Activated T-helper 2 cell treated with anti-CD3 and anti-CD28 coated beads, Interferon-gamma antibody, Interleukin-2, Interleukin-4, amounts not matched to agents 10 μg/mL and 5 μg/mL and 100 μg/mL, durations not matched to agents 14 hours and 24 hours and 36 hours (primary cell): Measurements from ENCODE around the gene GDI2. TPM values are rescaled to one million over a fixed set of nuclear protein-coding genes. Genes with fewer than 3 reads are reported as not detected.
"Not testable (repeated sequence)": the region's sequence is repeated elsewhere in the genome, so short reads cannot be mapped to it uniquely, and the experiment has no call there.

ENCODE experiments used
- DNase-seq: peaks from one replicate; pipeline ENCODE4 v3.0.0; 2021; ENCODE audit warnings: low spot score
- H3K27ac Mint-ChIP-seq: one replicate; pipeline ENCODE4 v1.8.0; 2021; ENCODE audit warnings: mixed read lengths
- H3K27me3 Mint-ChIP-seq: one replicate; pipeline ENCODE4 v1.8.0; 2021; ENCODE audit warnings: low read depth, mixed read lengths
- H3K36me3 Mint-ChIP-seq: one replicate; pipeline ENCODE4 v1.8.0; 2021; ENCODE audit warnings: low read depth, mixed read lengths
- H3K4me1 Mint-ChIP-seq: one replicate; pipeline ENCODE4 v1.8.0; 2021; ENCODE audit warnings: low read depth, mixed read lengths
- H3K4me3 Mint-ChIP-seq: one replicate; pipeline ENCODE4 v1.8.0; 2021; ENCODE audit warnings: low read depth, mild to moderate bottlenecking, moderate library complexity, mixed read lengths
- H3K9me3 Mint-ChIP-seq: one replicate; pipeline ENCODE4 v1.8.0; 2021; ENCODE audit warnings: mixed read lengths
- intact Hi-C: fragments of 100-400 bp; cut with micrococcal nuclease; formaldehyde crosslinking; loops from one replicate; pipeline ENCODE4 v1.15.1; 2023
- total RNA-seq: library from RNA; stranded (reverse); gene quantifications from 2 replicates; pipeline ENCODE4 v1.2.3, GENCODE V29; 2022

GDI2 gene
- total RNA-seq, 1 donor from 2014 or later, result 302 TPM

DNA sequence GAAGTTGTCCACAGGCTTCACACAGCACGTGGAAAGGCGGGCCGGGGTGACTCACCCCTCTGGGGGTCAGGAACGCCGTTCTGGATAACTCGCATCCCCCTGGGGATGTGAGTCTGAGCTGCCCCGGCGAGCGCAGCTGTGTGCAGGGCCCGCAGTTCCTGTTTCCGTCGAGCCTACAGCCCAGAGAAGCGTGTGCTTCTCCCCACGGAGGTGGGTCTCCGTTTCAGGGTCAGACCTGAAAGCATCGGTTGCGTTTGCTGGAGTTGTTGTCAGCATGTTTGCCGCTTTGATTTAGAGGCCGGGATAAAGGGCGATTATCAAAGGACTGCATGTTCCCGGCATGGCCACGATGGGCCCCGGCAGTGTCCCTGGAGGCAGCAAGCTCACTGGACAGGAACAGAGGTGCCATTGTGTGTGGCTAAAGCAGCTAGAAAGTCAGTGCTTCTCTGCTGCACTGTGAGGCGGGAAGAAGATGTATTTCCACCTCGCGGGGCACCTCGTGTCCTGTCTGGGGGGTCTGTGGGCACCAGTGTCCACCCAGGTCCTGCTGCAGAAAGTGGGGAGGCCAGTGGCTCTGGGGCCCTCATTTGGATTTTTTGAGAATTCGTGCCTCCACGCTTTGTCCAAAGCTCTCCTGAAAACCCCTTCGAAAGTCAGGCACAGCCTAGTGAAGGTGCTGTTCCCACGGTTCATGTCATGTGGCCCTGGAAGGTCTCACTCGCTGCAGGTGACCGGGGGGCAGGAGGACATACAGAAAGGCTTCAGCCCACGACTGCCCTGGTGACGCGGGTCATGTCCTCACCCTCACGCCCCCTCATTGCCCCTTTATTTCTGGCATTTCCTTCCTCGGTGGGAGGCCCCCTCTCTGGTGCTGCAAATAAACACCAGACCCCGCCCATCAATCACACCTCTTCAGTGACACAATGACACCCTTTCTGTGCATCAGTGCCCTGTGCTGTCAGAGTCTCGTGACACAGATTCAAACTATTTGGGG is 27.4 kb upstream of the GDI2 start:
- intact Hi-C loops, result no loop called here
- no peaks in the 10 kb centered on the region for H3K36me3 Mint-ChIP-seq
- DNase-seq, result no peak
- peaks cover 10% of the 10 kb centered on the region for H3K4me1 Mint-ChIP-seq
- H3K9me3 Mint-ChIP-seq, result no peaks in the 10 kb centered on the region
- peaks cover 4% of the 10 kb centered on the region for H3K27me3 Mint-ChIP-seq
- H3K27ac Mint-ChIP-seq, result no peak overlapping the region
- H3K4me3 Mint-ChIP-seq, result no peak overlapping the region

DNA sequence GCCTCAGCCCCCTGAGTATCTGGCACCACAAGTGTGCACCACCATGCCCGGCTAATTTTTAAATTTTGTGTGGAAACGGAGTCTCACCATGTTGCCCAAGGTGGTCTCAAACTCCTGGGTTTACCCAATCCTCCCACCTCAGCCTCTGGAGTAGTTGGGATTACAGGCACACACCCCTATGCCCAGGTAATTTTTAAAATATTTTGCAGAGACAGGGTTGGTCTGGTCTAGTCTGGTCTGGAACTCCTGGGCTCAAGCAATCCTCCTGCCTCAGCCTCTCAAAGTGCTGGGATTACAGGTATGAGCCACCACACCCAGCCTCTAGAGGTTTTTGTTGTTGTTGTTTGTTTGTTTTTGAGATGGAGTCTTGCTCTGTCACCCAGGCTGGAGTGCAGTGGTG is 22.9 kb upstream of the GDI2 start:
- DNase-seq, H3K9me3 Mint-ChIP-seq, H3K27ac Mint-ChIP-seq, H3K27me3 Mint-ChIP-seq, intact Hi-C loops, H3K36me3 Mint-ChIP-seq, H3K4me3 Mint-ChIP-seq, H3K4me1 Mint-ChIP-seq: not testable (repeated sequence)

DNA sequence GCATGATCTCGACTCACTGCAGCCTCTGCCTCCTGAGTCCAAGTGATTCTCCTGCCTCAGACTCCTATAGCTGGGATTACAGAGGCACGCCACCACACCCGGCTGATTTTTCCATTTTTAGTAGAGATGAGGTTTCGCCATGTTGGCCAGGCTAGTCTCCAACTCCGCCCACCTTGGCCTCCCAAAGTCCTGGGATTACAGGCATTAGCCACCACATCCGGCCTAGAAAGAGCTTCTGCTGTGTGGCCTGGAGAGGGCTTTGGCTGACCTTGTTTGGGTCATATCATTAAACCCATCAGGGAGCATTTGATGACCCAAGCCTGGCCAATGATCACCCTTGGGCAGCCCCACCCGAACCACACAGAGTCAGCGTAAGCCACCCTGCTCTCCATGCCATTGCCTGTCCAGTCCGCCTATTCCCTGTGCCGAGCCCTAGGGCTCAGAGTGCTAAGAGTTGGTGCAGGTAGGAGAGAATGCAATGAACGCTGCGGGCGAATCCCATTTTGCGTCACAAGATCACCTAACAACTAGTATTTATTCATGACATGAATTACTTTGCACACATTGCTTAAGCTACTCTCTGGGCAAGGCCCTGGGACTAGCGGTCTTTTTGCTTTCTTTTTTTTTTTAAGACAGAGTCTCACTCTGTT is 22.3 kb upstream of the GDI2 start:
- H3K4me1 Mint-ChIP-seq, result no peaks in the 10 kb centered on the region
- H3K27ac Mint-ChIP-seq, result no peak overlapping the region
- H3K27me3 Mint-ChIP-seq, result peaks cover 2% of the 10 kb centered on the region
- intact Hi-C loops, result no loop called here
- no peak for DNase-seq
- no peaks in the 10 kb centered on the region for H3K9me3 Mint-ChIP-seq
- H3K36me3 Mint-ChIP-seq, result no peaks in the 10 kb centered on the region
- H3K4me3 Mint-ChIP-seq, result no peak overlapping the region

DNA sequence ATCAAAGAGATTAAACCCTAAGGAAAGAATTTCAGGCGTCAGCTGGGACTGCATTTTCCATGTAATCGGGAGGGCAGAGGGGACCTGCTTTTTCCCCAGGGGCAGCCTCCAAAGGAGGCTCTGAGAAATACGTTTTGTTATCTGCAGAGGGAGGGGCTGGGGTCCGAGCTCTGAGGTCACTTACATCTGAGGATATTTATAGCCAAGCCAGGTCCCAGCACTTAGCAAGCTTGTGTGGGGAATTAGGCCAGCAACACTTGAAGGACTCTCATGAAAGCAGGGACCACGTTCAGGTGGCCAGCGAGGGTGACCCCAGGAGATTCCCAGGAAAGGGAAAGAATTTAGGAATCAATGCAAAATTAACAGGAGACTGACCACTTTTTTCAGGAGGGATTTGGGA is 20.6 kb upstream of the GDI2 start:
- peaks cover 2% of the 10 kb centered on the region for H3K27me3 Mint-ChIP-seq

DNA sequence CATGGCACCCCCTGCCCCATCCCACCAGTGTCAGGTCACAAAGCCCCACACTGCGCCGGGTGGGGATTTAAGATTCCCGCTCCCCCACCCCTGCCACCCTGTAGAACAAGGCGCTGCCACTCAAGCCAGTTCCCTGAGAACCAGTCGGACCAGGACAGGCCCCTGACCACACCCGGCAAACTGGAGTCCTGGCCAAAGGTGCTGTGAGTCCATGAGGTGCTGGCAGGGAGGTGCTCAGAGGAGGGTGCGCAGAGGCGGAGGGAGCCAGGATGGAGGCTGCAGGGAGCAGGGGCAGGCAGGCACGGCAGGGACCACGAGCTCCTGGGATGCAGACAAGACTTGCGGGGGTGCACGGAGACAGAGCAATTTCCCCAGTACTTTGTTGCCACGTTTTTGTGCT is 19.7 kb upstream of the GDI2 start:
- Mint-ChIP-seq H3K4me3 (no peak overlapping the region), H3K36me3 (no peaks in the 10 kb centered on the region), H3K4me1 (no peaks in the 10 kb centered on the region), H3K27me3 (peaks cover 2% of the 10 kb centered on the region), H3K9me3 (no peaks in the 10 kb centered on the region), H3K27ac (no peak overlapping the region)
- no peak for DNase-seq
- intact Hi-C loops, result no loop called here

More for the DNA sequence above, 20.6 kb upstream of the GDI2 start:
- Mint-ChIP-seq H3K4me3 (no peak overlapping the region), H3K36me3 (no peaks in the 10 kb centered on the region), H3K4me1 (no peaks in the 10 kb centered on the region), H3K27ac (no peak overlapping the region), H3K9me3 (no peaks in the 10 kb centered on the region)
- no peak for DNase-seq
- intact Hi-C loops, result no loop called here

DNA sequence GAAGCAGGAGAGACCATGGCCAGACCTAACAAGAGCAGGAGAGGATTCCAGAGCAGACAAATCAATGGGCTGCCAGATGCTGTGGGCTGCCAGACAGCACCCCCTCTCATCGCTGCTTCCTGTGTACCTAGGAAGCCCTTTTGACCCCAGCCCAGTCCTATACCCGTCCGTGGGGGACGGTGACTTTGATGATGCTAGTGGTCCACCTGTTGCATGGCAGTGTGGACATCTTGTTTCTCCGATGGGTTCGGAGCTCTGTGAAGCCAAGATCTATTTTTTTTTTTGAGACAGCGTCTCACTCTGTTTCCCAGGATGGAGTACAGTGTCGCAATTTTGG is 18.2 kb upstream of the GDI2 start:
- no peaks in the 10 kb centered on the region for H3K4me1 Mint-ChIP-seq
- H3K36me3 Mint-ChIP-seq, result no peaks in the 10 kb centered on the region
- H3K27me3 Mint-ChIP-seq, result peaks cover 2% of the 10 kb centered on the region
- no peak overlapping the region for H3K4me3 Mint-ChIP-seq
- intact Hi-C loops, result no loop called here
- no peak overlapping the region for H3K27ac Mint-ChIP-seq
- DNase-seq, result no peak
- H3K9me3 Mint-ChIP-seq, result no peaks in the 10 kb centered on the region

DNA sequence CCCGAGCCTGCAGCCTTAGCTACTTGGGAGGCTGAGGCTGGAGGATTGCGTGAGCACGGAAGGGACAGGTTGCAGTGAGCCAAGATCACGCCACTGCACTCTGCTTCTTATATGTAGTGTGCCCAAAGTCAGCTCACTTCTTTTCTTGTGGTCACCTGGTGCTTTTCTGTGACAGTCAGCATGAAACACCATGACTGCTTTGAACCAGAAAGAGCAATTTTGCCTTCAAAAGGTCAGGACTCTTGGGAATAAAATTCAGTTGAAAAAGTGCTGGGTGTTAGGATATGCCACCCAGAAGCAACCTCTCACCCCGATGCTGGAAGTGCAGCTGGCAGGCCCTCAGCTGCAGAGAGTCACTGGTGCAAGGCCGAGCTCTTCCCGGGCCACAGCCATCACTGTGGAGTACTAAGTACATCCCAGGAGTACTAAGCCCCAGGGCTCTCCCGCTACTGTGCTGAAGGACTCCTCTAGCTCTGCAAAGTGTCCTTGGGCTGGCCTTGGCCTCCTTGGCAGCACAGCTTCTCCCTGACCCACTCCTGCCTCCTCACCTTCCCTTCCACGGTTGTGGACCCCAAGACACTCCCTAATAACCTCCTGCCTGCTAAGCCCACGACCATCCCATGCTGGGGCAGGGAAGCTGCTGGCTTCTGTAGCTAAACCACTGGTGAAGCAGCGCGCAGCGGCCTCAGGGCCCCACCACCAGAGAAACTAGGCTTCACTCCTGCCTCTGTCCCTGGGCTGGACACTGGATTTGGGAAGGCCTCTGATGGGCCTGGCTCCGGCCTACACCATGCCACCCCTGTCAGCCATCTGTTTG is 17.6 kb upstream of the GDI2 start:
- Mint-ChIP-seq H3K36me3 (no peaks in the 10 kb centered on the region), H3K27ac (no peak overlapping the region), H3K27me3 (peaks cover 2% of the 10 kb centered on the region), H3K9me3 (no peaks in the 10 kb centered on the region), H3K4me3 (no peak overlapping the region), H3K4me1 (no peaks in the 10 kb centered on the region)
- intact Hi-C loops, result no loop called here
- no peak for DNase-seq

DNA sequence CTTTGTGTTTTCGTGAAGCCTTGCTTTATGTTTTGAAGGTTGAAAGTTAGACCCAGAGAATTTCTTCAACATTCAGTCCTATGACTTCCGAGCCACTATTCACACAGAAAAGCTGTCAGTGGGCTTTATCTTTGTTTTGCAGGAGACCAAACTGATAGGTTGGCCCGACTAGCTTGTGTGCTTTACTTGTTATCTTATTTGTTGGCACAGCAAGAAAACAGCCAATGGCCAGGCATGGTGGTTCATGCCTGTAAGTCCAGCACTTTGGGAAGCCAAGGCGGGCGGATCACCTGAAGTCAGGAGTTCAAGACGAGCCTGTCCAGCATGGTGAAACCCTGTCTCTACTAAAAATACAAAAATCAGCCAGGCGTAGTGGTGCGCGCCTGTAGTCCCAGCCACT is 16.0 kb upstream of the GDI2 start:
- no peaks in the 10 kb centered on the region for H3K4me1 Mint-ChIP-seq
- H3K27ac Mint-ChIP-seq, result no peak overlapping the region
- H3K9me3 Mint-ChIP-seq, result no peaks in the 10 kb centered on the region
- no peak for DNase-seq
- H3K27me3 Mint-ChIP-seq, result no peaks in the 10 kb centered on the region
- intact Hi-C loops, result no loop called here
- H3K4me3 Mint-ChIP-seq, result no peak overlapping the region
- no peaks in the 10 kb centered on the region for H3K36me3 Mint-ChIP-seq

DNA sequence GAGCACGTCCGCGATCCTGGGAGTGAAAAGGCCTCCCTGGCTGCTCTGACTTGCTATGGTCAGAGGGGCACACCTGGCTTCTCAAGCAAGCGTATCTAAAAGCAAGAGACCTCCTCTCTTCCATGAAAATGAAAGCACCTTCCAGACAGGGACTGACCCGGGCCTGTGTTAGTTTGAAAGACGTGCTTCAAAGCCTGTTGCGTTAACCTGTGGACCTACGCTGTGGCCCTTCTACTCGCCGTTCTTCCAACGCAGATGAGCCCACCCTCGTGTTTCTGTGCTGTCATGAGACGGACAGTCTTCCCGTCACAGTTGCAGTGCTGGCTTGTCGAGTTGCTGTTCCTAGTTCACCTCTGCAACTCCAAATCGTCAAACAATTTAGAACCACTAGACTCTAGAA is 15.5 kb upstream of the GDI2 start:
- intact Hi-C loops, result no loop called here
- no peaks in the 10 kb centered on the region for H3K4me1 Mint-ChIP-seq
- H3K36me3 Mint-ChIP-seq, result no peaks in the 10 kb centered on the region
- no peak overlapping the region for H3K27ac Mint-ChIP-seq
- H3K27me3 Mint-ChIP-seq, result no peaks in the 10 kb centered on the region
- no peak overlapping the region for H3K4me3 Mint-ChIP-seq
- DNase-seq, result no peak
- H3K9me3 Mint-ChIP-seq, result no peaks in the 10 kb centered on the region

DNA sequence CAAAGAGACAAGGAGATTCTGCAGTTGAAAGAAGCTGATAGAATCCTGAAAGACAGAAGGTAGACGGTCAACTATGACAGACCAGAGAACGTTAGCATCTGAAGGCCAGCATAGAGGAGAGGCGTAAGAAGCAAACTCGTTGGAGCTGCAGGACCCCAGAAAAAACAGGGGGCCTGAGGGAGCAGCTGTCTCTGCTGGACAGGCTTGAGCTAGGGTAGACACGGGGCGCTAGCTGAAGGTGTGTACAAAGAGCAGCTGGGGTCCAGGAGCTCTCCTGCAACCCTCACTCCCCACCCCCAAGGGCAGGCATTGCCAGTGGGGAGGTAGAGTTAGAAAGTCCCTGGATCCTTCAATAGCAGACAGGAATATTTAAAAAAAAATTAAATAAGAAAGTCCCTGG is 14.6 kb upstream of the GDI2 start:
- intact Hi-C loops, result no loop called here
- H3K36me3 Mint-ChIP-seq, result no peaks in the 10 kb centered on the region
- H3K27ac Mint-ChIP-seq, result no peak overlapping the region
- H3K9me3 Mint-ChIP-seq, result no peaks in the 10 kb centered on the region
- no peaks in the 10 kb centered on the region for H3K4me1 Mint-ChIP-seq
- no peaks in the 10 kb centered on the region for H3K27me3 Mint-ChIP-seq
- DNase-seq, result no peak
- no peak overlapping the region for H3K4me3 Mint-ChIP-seq

DNA sequence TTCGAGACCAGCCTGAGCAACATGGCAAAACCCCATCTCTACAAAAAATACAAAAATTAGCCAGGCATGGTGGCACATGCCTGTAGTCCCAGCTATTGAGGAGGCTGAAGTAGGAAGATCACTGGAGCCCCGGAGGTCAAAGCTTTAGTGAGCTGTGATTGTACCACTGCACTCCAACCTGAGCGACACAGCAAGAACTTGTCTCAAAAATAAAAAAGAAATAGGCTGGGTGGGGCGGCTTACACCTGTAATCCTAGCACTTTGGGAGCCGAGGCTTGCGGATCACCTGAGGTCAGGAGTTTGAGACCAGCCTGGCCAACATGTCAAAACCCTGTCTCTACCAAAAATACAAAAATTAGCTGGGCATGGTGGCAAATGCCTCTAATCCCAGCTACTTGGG is 13.3 kb upstream of the GDI2 start:
- H3K4me3 Mint-ChIP-seq, H3K4me1 Mint-ChIP-seq, H3K27me3 Mint-ChIP-seq, H3K36me3 Mint-ChIP-seq, intact Hi-C loops, H3K9me3 Mint-ChIP-seq, H3K27ac Mint-ChIP-seq, DNase-seq: not testable (repeated sequence)

DNA sequence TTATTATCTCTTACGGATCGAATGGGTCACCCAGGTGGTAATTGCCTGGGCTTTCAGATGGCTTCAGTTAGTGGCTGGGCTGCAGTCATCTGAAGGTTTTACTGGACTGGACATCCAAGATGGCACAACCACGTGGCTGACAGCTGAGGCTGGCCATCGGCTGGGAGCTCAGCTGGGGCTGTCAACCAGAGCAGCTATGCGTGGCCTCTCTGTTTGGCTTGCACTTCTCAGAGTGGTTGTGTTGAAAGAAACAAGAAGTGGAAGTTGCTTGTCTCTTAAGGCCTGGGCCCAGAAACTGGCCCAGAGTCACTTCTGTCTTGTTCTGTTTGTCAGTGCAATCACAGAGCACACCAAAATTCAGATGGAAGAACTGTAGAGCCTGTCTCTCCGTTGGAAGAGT is 5.7 kb upstream of the GDI2 start:
- H3K4me1 Mint-ChIP-seq, result peaks cover 40% of the 10 kb centered on the region
- intact Hi-C loops, result loop anchor here (10.0 kb wide), 2 partner anchors 266 to 374 kb away; partner anchors contain the start of gene RBM17
- peaks cover 8% of the 10 kb centered on the region for H3K36me3 Mint-ChIP-seq
- no peak overlapping the region for H3K27ac Mint-ChIP-seq
- DNase-seq, result no peak
- no peaks in the 10 kb centered on the region for H3K27me3 Mint-ChIP-seq
- H3K9me3 Mint-ChIP-seq, result peaks cover 4% of the 10 kb centered on the region
- no peak overlapping the region for H3K4me3 Mint-ChIP-seq

DNA sequence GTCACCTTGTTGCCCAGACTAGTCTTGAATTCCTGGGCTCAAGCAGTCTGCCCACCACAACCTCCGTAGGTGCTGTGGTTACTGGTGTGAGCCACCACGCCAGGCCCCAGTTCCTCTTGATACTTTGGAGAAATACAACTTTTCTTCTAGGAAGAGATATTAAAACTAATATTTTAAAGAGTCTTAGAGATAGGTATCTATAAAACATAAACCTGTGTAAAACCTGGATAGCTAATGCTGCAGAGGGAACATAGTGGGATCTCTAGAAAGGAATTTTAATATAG is 4.8 kb upstream of the GDI2 start:
- intact Hi-C loops, result loop anchor here (10.0 kb wide), 2 partner anchors 267 to 373 kb away; partner anchors contain the start of gene RBM17
- Mint-ChIP-seq H3K36me3 (peaks cover 8% of the 10 kb centered on the region), H3K4me1 (peaks cover 40% of the 10 kb centered on the region)

More for the DNA sequence above, 4.8 kb upstream of the GDI2 start:
- H3K27me3 Mint-ChIP-seq, result no peaks in the 10 kb centered on the region
- H3K9me3 Mint-ChIP-seq, result peaks cover 4% of the 10 kb centered on the region
- no peak for DNase-seq
- no peak overlapping the region for H3K4me3 Mint-ChIP-seq
- peak overlapping the region; percentile 62 for H3K27ac Mint-ChIP-seq
